ENCODE results near the gene FAM50A. TPM values are rescaled to one million over a fixed set of nuclear protein-coding genes. Genes with fewer than 3 reads are reported as not detected.

FAM50A gene
- total RNA-seq, 1 experiment from 2014 or later, result 82.1 TPM

DNA sequence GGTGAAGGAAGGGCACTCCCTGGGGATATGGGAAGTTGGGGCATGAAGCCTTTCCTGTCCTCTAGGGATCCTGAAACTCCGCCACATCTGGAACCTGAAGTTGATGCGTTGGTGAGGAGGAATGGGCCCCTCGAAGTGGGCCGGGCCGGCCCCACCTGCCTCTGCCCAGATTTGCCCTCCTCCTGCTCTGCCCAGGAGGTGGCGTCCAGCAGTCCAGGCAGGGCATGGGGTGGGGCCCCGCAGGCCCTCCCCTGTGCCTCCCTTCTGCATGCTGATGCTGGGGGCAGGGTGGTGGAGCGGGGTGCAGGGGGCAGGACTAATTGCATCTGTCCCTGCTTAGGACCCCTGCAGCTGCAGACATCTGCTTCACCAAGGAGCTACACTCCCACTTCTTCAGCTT lies 30.8 kb upstream of the FAM50A start:
- CTCF ChIA-PET, result no interaction called here
- H3K4me3 ChIP-seq, result no peak overlapping the region

DNA sequence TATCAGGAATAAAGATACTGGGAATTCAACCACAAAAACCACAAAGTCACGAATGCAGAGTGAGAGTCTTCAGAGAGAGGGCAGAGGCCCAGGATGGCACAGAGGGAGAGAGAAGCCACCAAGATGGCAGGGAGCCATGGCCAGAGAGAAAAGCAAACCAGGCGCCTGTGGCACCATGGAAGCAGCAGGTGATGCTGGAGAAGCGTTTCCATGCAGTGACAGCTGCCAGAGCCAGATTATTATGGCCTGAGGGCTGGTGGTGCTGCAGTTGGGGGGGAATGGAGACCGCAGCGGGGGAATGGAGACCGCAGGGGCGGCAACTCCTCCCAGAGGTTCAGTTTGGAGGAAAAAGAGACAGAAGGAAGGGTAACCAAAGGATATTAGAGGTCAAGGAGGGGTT lies 26.8 kb upstream of the FAM50A start:
- TF ChIP-seq, protein P1, sequence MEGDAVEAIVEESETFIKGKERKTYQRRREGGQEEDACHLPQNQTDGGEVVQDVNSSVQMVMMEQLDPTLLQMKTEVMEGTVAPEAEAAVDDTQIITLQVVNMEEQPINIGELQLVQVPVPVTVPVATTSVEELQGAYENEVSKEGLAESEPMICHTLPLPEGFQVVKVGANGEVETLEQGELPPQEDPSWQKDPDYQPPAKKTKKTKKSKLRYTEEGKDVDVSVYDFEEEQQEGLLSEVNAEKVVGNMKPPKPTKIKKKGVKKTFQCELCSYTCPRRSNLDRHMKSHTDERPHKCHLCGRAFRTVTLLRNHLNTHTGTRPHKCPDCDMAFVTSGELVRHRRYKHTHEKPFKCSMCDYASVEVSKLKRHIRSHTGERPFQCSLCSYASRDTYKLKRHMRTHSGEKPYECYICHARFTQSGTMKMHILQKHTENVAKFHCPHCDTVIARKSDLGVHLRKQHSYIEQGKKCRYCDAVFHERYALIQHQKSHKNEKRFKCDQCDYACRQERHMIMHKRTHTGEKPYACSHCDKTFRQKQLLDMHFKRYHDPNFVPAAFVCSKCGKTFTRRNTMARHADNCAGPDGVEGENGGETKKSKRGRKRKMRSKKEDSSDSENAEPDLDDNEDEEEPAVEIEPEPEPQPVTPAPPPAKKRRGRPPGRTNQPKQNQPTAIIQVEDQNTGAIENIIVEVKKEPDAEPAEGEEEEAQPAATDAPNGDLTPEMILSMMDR (conservative IDR thresholded peaks at IDR 0.05), result no peak
- no peak for TF ChIP-seq EZH2 (IDR thresholded peaks at IDR 0.05; ENCODE audit: low read depth)
- BruUV-seq (replicated peaks), result no TSS peak

More for the DNA sequence above, 30.8 kb upstream of the FAM50A start:
- peak overlapping the region; percentile 79; the same call in 1 of the 2 replicates for H3K4me2 ChIP-seq
- no peaks in the 10 kb centered on the region for H4K20me1 ChIP-seq (ENCODE audit: insufficient read depth)
- no peaks in the 10 kb centered on the region for H3K36me3 ChIP-seq (ENCODE audit: low read depth)
- no peak overlapping the region for H3K27ac ChIP-seq
- no TSS peak for BruUV-seq (replicated peaks)
- no peak for DNase-seq
- H3K79me2 ChIP-seq (ENCODE audit: low read depth), result 0 out of 2 replicates have a peak, but pooled peaks cover 4% of the 10 kb centered on the region
- H3K9me3 ChIP-seq (ENCODE audit: insufficient read depth, low read depth), result no peaks in the 10 kb centered on the region
- H3F3A ChIP-seq (ENCODE audit: insufficient read depth, low read depth), result peaks cover 8% of the 10 kb centered on the region; the same call in 1 of the 2 replicates
- no peaks in the 10 kb centered on the region for H3K9me2 ChIP-seq (ENCODE audit: insufficient read depth)
- H3K27me3 ChIP-seq (ENCODE audit: insufficient read depth, low read depth), result no peaks in the 10 kb centered on the region
- no peak for TF ChIP-seq EZH2 (IDR thresholded peaks at IDR 0.05; ENCODE audit: low read depth)
- TF ChIP-seq, protein P1 (conservative IDR thresholded peaks at IDR 0.05), result no peak
- H3K4me1 ChIP-seq (replicated peaks; ENCODE audit: insufficient read depth), result peaks cover 15% of the 10 kb centered on the region
- H2AFZ ChIP-seq, result no peak overlapping the region
- POLR2A ChIA-PET (ENCODE audit: unreplicated experiment), result interaction anchor here (0.8 kb wide), 1 partner anchor 64 kb away, joined by 4 read pairs; no protein-coding TSS in a partner anchor
- intact Hi-C loops (cut with micrococcal nuclease; ENCODE audit: unreplicated experiment), result no loop called here

DNA sequence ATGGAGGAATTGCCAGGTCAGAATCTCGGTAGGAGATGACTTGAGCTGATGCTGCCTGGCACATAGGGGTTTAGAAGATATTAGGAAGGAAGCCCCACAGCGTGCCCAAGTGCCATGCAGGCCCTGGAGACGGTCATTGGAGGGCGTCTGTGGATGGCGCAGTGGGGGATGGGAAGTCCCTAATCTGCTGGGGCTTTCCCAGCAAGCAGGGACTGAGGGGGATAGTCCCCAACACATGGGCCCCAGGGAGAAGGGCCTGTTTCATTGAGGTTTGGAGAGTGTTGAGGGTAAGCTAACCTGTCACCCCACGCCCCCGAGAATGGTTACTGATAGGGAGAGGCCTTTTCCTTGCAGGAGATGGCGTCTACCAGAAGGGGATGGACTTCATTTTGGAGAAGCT lies 24.8 kb upstream of the FAM50A start:
- no peak overlapping the region for H3K27ac ChIP-seq
- no TSS peak for BruUV-seq (replicated peaks)
- POLR2A ChIA-PET (ENCODE audit: unreplicated experiment), result interaction anchor here (0.6 to 0.7 kb wide), 2 partner anchors 50 to 89 kb away, joined by 3 to 9 read pairs; no protein-coding TSS in a partner anchor
- CTCF ChIA-PET, result no interaction called here
- no peak overlapping the region for H3K4me3 ChIP-seq
- no peaks in the 10 kb centered on the region for H3K36me3 ChIP-seq (ENCODE audit: low read depth)
- no peaks in the 10 kb centered on the region for H3K9me2 ChIP-seq (ENCODE audit: insufficient read depth)
- H3K4me1 ChIP-seq (replicated peaks; ENCODE audit: insufficient read depth), result no peaks in the 10 kb centered on the region
- no peaks in the 10 kb centered on the region for H3K79me2 ChIP-seq (ENCODE audit: low read depth)
- TF ChIP-seq EZH2 (IDR thresholded peaks at IDR 0.05; ENCODE audit: low read depth), result no peak
- TF ChIP-seq, protein P1 (conservative IDR thresholded peaks at IDR 0.05), result no peak
- H3F3A ChIP-seq (ENCODE audit: insufficient read depth, low read depth), result no peaks in the 10 kb centered on the region
- no peak overlapping the region for H2AFZ ChIP-seq
- no peaks in the 10 kb centered on the region for H3K9me3 ChIP-seq (ENCODE audit: insufficient read depth, low read depth)
- no peaks in the 10 kb centered on the region for H3K27me3 ChIP-seq (ENCODE audit: insufficient read depth, low read depth)
- no peak for DNase-seq
- intact Hi-C loops (cut with micrococcal nuclease; ENCODE audit: unreplicated experiment), result no loop called here
- H4K20me1 ChIP-seq (ENCODE audit: insufficient read depth), result no peaks in the 10 kb centered on the region
- H3K4me2 ChIP-seq, result no peak overlapping the region

More for the DNA sequence above, 26.8 kb upstream of the FAM50A start:
- DNase-seq, result no peak
- POLR2A ChIA-PET (ENCODE audit: unreplicated experiment), result no interaction called here
- no peaks in the 10 kb centered on the region for H3K4me1 ChIP-seq (replicated peaks; ENCODE audit: insufficient read depth)
- H3K79me2 ChIP-seq (ENCODE audit: low read depth), result no peaks in the 10 kb centered on the region
- intact Hi-C loops (cut with micrococcal nuclease; ENCODE audit: unreplicated experiment), result no loop called here
- H3K9me3 ChIP-seq (ENCODE audit: insufficient read depth, low read depth), result no peaks in the 10 kb centered on the region
- no peaks in the 10 kb centered on the region for H3K9me2 ChIP-seq (ENCODE audit: insufficient read depth)
- H3K27me3 ChIP-seq (ENCODE audit: insufficient read depth, low read depth), result no peaks in the 10 kb centered on the region
- no peak overlapping the region for H3K27ac ChIP-seq
- H4K20me1 ChIP-seq (ENCODE audit: insufficient read depth), result no peaks in the 10 kb centered on the region
- H3K4me2 ChIP-seq, result no peak overlapping the region
- no peak overlapping the region for H3K4me3 ChIP-seq
- CTCF ChIA-PET, result no interaction called here
- no peaks in the 10 kb centered on the region for H3F3A ChIP-seq (ENCODE audit: insufficient read depth, low read depth)
- no peak overlapping the region for H2AFZ ChIP-seq
- no peaks in the 10 kb centered on the region for H3K36me3 ChIP-seq (ENCODE audit: low read depth)
